SK-N-SH (cell line): ENCODE results near the gene LRRN4CL.

Experiments
- FOSL2 ChIP-seq: IDR thresholded peaks from 2 replicates; pipeline ENCODE4 v1.4.0; 2012; ENCODE audit warnings: low read depth, mild to moderate bottlenecking, moderate library complexity, borderline replicate concordance
- TF ChIP-seq, protein P1 (sequence below): fragments of 200-600 bp; sonication (generic); IDR thresholded peaks from 2 replicates; pipeline ENCODE4 v1.6.1; 2017; ENCODE audit warnings: antibody characterized with exemption, mild to moderate bottlenecking, moderate library complexity

DNA sequence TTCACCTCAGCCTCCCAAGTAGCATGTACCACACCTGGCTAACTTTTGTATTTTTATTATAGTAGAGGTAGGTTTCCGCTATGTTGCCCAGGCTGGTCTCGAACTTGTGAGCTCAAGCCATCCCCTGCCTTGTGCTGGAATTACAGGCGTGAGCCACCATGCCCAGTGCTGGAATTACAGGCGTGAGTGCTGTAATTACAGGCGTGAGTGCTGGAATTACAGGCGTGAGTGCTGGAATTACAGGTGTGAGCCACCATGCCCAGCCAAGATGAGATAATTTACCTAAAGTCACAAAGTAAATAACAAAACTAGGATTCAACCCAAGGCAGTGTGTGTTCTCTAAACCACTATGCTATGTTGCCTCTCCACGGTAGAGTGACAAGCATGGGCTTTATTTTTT, 6.8 kb downstream of the LRRN4CL start:
- TF ChIP-seq, protein P1, sequence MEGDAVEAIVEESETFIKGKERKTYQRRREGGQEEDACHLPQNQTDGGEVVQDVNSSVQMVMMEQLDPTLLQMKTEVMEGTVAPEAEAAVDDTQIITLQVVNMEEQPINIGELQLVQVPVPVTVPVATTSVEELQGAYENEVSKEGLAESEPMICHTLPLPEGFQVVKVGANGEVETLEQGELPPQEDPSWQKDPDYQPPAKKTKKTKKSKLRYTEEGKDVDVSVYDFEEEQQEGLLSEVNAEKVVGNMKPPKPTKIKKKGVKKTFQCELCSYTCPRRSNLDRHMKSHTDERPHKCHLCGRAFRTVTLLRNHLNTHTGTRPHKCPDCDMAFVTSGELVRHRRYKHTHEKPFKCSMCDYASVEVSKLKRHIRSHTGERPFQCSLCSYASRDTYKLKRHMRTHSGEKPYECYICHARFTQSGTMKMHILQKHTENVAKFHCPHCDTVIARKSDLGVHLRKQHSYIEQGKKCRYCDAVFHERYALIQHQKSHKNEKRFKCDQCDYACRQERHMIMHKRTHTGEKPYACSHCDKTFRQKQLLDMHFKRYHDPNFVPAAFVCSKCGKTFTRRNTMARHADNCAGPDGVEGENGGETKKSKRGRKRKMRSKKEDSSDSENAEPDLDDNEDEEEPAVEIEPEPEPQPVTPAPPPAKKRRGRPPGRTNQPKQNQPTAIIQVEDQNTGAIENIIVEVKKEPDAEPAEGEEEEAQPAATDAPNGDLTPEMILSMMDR: no peak
- no peak for TF ChIP-seq FOSL2
